GM19463 (cell line): Measurements from ENCODE around the gene ATP9B.
"Not testable (repeated sequence)": the region's sequence is repeated elsewhere in the genome, so short reads cannot be mapped to it uniquely, and the experiment has no call there.

Source experiments
- ATAC-seq: cut with Tn5 transposase; IDR thresholded peaks from one replicate; pipeline ENCODE4 v1.9.1; 2021; ENCODE audit warnings: mild to moderate bottlenecking, moderate library complexity; ENCODE audit not compliant: unreplicated experiment

Gene ATP9B

DNA sequence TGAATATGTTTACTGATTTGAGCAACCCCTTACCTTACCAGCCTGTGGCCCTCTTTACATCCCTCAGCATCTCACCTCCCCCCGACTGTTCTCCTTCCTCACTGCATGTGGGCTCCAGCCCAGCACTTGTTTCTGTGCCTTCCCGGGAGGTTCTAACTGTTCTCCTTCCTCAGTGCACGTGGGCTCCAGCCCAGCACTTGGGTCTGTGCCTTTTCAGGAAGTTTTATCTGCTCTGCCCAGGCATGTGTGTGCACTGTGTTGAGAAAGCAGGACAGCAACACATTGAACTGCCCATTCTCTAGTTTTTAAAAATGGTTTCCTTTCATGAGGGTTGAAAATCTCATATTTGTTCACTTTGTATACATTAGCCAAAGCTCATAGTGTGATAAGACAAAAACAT lies 158.4 kb downstream of the ATP9B start:
- no peak for ATAC-seq

DNA sequence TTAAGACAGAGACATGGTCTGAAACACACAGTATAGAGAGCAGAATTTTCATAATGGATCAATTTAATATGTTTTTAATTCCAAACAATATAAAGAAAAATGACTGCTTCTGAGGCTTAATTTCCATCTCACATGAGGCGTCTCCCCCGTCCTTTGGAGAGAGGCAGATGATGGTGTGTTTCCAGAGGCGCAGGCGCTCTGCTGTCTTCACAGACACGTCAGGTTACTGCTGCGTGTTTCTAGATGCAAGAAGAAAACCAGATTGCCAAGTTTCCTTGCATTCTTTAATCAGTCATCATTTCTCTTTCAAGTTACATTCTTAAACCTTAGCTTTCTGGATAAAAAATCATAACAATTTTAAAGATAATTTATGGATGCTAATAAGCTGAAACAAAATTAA lies 160.2 kb downstream of the ATP9B start:
- no peak for ATAC-seq

DNA sequence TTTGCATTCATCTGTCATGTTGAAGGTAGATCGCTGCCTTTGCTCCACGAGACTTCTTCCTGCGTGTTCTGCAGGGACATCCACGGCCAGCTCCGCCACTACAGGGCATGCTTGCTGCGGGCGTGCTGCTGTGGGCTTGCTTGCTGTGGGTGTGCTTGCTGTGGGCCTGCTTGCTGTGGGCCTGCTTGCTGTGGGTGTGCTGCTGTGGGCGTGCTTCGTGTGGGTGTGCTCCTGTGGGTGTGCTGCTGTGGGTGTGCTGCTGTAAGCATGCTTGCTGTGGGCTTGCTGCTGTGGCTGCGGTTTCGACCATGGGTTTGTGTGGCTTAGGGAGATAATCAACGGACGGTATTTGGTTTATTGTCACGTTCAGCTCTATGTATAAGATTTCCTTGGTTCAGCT lies 165.2 kb downstream of the ATP9B start:
- ATAC-seq: no peak

DNA sequence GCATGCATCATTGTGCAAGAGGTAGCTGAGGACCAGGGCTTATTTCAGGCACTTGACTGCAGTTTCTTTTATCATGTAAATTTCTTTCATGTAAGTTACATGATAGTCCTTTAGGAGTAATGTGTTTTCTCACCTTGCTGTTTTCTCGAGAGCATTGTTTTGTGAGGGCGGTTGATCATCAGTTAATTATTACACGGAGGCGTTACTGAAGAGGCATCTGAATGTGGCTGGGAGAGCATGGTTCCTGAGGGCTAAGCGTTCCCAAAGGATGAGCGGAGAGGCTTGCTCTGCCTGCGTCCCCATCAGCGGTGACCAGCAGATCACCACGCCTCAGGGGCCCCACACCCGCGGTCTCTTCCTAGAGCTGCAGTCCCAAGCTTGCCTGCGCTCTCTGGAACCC lies 170.4 kb downstream of the ATP9B start:
- no peak for ATAC-seq

DNA sequence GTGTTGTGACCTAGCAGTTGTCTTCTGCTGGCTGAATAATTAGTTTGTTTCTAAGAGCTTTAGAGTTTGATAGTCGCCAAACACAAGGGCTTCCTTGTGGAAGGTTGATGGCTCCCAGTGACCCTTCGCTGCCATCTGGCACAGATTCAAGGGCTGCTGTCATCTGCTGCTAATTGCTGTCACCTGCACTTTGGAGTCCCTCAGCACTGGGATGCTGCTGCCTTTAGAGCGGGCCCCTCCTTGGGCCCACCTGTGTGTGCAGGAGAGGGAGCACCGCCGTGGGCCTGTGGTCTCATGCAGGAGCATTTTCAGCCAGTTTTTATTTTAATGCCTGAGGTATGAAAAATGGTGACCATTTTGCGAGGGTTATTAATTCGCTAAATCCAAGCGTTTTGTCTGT lies 172.6 kb downstream of the ATP9B start:
- no peak for ATAC-seq

DNA sequence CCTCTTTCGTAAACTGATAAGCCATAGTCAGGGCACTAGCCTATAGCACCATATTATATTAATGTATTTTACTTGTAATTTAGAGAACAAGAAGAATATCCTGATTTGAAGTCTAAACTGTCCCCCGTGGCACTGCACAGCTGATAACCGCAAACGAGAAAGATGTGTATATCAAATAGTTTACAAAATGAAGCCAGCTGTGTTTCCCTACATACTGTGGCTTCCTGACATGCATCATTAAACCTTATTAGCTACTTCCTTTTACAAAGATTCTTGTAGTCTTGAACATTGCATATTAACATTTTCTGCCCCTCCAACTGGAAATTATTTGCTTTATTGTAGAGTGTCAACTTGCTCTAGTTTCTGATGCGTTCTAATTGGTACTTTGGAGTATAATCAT lies 173.1 kb downstream of the ATP9B start:
- ATAC-seq: peak; percentile 40

DNA sequence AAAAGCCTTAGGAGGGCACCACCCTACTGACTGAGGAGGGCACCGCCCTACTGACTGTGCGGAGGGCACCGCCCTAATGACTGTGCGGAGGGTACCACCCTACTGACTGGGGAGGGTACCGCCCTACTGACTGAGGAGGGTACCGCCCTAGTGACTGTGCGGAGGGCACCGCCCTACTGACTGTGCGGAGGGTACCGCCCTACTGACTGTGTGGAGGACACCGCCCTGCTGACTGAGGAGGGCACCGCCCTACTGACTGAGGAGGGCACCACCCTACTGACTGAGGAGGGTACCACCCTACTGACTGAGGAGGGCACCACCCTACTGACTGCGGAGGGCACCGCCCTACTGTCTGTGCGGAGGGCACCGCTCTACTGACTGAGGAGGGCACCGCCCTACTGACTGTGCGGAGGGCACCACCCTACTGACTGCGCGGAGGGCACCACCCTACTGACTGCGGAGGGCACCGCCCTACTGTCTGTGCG lies 176.4 kb downstream of the ATP9B start:
- ATAC-seq: no peak

DNA sequence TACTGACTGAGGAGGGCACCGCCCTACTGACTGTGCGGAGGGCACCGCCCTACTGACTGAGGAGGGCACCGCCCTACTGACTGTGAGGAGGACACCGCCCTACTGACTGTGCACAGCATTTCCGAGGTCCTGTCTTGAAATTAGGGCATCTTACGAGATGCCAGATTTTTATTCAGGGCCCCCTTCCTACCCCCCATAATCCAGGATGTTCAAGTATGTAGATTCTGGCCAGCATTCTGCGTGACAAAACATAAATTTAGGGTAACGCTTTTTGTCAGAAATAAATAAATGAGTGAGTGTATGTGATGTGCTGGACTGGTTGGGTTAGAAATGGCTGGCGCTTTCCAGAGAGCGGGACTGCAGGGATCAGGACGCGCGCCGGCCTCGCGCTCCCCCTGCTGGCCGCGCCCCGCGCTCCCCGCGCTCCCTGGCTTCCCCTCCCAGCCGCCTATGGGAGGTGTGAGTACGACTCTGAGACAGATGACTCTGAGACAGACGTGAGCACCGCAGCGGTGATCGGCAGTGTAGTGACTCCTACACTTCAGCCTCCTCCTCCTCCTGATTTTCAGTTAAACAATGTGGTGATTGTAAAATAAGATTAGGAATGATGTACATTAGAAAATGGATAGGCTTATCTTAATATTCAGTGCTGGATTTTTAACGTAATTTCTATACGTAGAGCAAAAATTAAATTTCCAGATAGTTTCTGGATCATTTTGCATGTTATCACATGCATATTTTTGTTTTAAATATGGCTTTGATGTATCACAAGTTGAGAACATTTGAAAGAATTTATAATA lies 177.3 kb downstream of the ATP9B start:
- peak; percentile 92 for ATAC-seq

DNA sequence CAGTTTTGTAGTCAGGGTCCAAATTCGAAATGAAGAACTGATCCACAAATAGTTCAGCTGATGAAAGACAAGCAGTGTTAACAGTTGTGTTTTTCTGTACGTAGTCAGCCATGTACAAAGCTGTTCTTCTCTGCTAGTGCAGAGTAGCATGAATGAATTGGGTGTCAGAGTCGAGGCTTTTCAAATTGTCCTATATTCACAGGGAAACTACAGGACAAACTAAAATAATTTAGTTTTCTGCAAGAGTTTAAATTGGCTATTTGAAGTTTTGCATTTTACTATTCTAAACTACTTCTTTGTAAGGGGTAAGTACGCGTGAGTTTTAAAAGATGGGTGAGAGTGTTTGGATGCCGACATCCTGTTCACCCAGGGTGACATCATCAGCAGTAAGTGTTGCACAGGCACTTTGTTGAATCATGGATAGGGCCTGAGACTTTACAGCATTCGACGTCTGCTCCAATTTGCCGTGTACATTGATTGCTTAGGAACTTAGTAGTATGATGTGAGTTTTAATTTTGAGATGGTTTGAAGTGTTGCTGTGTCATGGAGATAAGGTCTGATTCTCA lies 179.4 kb downstream of the ATP9B start:
- ATAC-seq: no peak

DNA sequence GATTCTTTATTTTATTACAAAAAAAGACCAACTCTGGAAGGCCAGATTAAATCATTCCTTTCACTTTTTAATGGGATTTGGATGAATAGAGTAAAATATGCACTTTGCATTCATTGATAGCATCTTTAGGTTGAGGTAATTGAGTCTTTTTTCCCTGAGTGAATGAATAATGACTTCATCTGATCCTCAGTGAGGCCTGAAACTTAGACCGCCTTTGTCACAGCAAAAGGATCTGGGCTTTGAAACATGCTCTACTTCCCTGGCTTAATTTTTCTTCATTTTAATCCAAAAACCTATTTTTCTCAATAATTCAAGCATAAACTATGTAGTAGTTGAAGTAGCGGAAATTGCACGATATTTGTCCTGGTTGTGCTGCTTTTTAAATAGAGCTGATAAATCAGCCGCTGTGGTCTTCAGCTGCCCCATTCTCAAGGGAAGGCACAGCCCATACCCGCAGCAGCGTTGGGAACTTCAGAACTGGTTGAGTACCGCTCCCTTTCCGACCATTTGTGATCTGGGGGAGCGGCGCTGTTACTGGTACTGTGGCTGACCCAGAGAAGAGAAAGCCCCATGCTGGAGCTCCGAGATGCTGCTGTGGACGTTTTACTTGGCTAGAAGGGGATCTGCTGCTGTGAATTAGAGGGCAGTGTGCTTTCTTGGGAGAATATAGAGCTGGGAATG lies 181.2 kb downstream of the ATP9B start:
- ATAC-seq: no peak

DNA sequence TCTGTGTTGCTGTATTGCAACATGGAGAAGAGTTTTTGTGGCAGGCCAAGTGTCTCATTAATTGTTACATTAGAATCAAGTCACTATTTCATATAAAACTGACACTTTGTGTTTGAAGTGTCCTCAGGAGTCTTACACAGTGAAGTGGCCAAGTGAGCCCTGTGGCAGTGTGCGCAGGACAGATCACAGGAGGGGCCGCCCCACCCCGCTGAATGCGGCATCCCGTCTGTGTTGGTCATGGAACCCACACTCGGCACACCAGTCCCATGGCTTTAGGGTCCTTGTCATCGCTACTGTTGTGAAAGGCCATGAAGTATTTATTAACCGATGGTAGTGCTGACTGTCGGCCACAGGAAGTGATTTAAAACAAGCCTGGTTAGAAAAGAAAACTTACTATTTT lies 181.8 kb downstream of the ATP9B start:
- ATAC-seq: no peak

DNA sequence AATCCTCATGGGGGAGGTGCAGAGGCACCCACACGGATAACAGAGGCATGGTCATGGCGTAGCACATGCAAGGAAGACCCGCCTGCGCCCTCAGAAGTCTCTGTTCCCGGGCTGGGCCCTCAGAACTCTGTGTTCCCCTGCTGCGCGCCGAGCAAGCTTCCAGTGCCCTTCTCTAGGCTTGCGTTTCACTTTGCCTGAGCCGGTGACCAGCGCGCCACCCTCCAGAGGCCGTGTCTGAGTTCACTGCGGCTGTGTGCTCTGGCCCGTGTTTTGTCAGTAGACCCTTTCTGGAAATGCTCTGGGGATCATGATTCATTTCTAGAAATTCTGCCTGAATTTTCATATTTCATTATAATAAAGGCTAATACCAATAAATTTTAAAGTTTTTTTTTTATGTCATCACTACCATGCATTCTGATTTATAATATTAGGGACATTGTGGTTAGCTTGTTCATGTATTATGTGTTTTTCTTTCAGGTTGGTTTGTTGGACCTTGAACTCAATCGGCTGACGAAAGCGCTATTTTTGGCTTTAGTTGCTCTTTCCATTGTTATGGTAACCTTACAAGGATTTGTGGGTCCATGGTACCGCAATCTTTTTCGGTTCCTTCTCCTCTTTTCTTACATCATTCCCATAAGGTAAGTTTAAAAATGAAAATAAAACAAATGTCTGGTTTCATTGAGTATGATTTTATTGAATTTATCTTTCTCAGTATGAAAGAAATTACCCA lies 183.9 kb downstream of the ATP9B start:
- ATAC-seq: no peak

DNA sequence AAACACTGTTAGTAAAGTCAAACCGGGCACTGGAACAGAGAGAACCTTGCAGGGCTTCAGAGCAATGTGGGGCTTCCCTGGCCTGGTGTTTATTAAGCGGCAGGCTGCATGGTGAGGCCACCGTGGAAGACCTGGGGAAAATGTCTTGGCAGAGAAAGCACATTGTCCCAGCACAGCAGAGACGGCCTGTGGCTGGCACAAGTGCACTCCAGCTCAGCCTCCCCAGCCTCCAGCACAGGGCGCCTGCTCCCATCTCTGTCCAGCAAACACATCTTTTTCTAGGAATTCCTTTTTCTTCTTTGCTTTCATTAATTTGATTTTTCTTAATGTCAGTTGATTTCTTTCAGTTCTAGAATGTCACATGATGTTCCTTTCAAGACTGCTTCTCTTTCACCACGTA lies 188.3 kb downstream of the ATP9B start:
- no peak for ATAC-seq

DNA sequence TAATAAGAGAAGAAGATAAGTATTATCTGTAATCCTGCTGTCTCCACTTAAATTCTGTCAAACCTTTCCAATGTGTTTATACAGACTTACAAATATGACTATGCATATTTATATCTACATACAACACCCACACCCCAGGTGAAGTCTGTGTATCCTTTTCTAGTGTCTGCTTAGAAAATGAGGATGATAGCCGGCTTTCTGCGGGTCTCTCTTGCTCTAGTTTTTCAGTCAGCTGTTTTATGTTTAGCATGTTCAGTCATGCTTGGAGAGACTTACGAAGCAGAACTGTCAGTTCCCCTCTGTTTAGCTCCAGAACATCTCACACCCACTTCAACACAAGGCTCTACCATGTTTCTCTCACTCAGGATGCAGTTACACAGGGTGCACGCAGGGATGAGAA lies 189.3 kb downstream of the ATP9B start:
- ATAC-seq: peak; percentile 89

DNA sequence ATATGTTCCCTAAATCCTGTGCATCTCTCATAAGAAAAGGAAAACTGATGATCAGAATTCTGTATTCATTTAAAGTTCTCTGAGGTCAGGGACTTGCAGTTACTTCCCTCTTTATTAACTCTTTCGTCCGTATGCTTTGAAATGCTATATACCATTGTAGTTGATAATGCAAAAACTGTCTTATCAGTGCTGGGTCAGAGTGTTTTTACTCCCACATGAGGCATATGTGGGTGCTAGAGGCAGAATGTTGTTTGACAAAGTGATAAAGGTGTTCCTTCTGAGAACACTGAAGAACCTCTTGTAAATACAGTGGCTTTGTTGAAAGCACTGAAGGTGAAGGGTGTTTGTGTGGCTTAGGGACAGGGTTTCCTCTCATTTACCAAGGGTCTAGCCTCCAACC lies 190.0 kb downstream of the ATP9B start:
- ATAC-seq: no peak

DNA sequence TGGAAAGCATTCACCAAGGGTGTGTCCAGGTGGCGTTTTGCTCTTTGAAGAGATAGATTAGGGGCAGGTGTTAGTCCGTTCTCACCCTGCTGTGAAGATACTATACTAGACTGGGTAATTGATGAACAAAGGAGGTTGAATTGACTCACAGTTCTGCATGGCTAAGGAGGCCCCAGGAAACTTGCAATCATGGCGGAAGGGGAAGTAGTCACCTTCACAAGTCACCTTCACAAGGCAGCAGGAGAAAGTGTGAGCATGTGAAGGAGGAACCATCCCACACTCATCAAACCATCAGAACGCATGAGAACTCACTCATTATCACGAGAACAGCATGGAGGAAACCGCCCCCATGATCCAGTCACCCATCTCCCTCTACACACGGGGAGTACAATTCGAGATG lies 190.8 kb downstream of the ATP9B start:
- no peak for ATAC-seq

DNA sequence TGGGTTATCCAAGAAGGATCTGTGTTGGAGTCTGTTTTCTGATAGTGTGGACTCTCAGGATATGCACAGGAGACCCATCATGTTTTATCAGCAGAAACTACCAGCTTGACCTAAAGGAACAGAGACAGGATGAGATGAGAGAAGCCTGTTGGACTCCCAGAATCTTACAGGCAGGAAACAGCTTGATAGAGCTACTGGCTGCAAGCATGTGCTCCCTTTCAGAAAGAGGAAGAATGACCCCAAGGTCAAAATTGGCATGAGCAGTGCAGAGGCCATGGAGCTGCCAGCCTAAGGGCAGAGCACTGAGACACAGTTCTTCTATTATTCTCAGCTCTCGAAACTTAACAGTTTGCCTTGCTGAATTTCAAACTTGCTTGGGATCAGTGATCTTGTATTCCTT lies 191.3 kb downstream of the ATP9B start:
- ATAC-seq: no peak

DNA sequence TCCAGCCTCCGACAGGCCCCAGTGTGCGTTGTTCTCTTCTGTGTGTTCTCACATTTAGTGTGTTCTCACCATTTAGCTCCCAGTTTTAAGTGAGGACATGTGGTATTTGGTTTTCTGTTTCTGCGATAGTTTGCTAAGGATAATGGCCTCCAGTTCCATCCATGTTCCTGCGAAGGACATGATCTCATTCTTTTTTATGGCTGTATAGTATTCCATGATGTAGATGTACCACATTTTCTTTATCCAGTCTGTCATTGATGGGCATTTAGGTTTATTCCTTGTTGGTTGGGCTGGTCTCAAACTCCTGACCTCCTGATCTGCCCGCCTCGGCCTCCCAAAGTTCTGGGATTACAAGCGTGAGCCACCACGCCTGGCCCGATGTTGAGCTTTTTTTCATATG lies 195.9 kb downstream of the ATP9B start:
- ATAC-seq: not testable (repeated sequence)

DNA sequence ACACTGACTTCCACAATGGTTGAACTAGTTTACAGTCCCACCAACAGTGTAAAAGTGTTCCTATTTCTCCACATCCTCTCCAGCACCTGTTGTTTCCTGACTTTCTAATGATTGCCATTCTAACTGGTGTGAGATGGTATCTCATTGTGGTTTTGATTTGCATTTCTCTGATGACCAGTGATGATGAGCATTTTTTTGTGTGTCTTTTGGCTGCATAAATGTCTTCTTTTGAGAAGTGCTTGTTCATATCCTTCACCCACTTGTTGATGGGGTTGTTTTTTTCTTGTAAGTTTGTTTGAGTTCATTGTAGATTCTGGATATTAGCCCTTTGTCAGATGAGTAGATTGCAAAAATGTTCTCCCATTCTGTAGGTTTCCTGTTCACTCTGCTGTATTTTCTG lies 202.6 kb downstream of the ATP9B start:
- ATAC-seq: not testable (repeated sequence)

DNA sequence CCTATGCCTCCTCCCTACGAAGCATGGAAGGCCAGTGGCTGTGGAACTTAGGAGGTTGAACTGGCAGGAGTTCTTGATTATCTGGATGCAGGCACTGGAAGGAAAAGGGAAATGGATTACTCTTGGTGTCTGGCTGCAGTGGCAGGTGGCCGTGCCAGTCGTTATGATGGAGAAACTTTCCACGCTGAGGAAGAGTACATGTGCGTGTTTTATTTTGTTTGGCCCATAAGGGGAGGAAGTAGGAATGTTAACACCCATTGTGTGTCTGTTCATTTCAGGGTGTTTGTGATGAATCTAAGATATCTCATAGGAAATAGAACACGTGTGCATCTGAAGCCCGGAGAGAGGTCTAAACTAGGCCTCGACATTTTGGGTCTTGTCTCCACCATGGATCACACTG lies 203.7 kb downstream of the ATP9B start:
- ATAC-seq: no peak

DNA sequence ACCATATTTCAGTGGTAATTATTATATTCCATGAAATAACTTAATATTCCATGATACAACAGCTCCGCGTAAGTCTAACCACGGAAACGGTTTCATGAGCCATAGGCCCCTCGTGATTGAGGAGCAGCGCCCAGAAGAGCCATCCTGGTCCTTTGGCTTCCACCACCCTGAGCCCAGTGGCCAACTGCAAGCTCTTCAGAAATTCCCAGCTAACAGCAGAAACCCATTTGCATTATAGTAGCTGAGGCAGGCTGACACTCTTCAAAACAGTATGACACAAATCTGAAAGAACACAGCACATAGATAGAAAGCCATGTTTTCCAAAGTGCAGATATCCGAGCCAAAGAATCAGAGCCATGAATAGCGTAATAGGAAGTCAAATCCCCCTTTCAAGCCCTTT lies 205.6 kb downstream of the ATP9B start:
- no peak for ATAC-seq
